ENCODE measurements around the gene RNF225.
"Not testable (repeated sequence)": the region's sequence is repeated elsewhere in the genome, so short reads cannot be mapped to it uniquely, and the experiment has no call there.

RNF225 gene

GRCh38 chr19:58409010-58409790 is 13.7 kb downstream of the RNF225 start:
- DNase-seq = peak; percentile 46

GRCh38 chr19:58416604-58417003 is 21.1 kb downstream of the RNF225 start:
- DNase-seq = no peak

DNA sequence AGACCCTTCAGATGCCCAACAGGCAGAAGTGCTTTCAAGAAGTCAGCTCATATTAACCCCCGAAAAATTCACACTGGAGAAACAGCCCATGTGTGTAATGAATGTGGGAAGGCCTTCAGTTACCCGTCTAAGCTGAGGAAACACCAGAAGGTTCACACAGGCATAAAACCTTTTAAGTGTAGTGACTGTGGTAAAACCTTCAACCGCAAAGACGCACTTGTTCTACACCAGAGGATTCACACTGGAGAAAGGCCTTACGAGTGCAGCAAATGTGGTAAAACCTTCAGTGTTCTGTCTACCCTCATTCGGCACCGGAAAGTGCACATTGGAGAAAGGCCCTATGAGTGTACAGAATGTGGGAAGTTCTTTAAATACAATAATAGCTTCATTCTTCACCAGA is 21.6 kb downstream of the RNF225 start:
- DNase-seq = no peak

DNA sequence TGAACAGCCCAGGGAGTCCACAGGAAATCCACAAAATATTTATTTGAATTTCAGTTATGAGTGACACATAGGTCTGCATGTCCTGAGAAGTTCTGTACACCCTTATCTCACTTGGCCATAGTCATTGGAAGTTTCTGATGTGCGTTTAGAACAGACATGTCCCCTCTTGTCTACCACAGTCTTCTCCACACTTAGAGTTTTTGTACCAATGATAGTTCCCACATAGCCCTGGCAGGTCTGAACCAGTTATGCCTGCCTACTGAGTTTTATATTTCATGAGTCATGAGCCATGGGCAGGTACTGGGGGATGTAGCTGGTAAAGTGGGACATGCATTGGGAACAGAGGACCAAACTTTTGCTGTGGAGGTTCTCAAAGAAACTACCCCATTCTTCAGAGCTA is 33.2 kb downstream of the RNF225 start:
- no peak for DNase-seq

DNA sequence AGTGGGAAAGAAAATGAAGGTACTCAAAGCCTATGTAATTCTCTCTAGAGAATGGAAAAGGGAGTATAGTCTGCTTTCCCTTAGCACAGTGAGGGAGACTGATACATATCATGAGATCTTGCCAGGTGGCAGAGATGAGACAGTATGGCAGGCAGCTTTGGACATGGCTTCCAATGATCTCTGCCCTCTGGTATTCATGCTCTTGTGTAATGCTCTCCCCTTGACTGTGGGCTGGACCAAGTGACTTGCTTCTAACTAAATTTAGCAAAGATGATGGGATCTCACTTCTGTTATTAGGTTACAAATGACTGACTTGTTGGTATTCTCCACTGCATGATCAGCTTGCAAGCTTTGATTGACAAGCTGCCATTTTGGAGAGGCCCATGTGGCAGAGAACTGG is 34.3 kb downstream of the RNF225 start:
- no peak for DNase-seq

DNA sequence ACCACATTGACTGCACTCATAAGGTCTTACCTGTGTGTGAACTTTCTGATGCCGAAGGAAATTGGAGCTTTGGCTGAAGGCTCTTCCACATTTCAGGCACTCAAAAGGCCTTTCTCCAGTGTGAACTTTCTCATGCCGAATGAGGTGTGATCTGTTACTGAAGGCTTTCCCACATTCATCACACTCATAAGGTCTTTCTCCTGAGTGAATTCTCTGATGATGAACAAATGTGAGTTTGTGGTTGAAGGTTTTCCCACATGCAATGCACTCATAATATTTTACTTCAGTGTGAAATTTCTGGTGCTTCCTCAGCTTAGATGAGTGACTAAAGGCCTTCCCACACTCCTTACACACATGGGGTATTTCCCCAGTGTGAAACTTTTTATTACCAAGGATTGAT is 38.8 kb downstream of the RNF225 start:
- no peak for DNase-seq

DNA sequence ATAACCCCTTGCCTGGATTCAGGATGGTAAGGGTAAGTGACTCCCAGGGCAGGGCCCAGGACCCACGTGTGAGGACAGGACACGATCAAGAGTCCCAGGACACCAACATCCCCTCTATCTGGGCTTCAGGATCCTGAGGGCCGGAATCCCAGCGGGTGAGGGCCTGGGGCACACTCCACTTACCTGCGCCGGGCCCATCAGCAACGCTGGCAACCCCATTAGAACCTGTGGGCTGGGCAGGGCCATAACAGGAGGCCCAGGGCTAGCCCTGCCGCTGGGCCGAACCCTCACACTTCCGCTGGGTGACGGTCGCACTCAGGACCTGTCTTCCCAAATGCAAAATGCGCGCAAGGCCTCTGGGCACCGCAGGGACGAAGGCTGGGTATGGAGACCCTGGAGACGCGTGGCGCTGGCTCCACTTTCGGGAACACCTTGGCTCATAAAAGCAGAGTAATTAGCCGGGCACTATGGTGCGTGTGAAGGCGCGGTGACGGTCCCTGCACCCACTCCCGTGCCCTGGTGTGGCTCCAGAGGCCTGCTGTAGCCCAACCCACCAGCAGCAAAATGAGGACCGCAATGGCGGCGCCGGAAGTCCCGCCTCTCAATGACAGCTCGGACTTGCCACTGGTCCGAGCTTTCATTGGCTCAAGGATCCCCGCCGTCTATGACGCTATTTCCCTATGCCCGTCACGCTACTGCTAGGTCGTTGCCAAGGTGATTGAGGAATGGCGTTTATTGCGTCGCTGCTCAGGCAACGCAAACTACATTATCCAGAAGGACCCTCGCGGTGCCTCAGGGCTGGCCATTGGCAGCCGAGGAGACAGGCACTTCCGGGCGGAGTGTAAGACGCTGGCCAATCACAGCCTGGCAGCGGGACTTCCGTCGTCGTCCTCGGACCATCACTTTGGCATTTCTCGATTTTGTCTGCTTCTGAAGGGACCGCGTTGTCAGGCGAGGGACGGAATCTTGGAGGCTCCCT is 44.4 kb downstream of the RNF225 start, which contains the start of gene ZNF132:
TSS of gene ZNF132 (minus strand) at position 578 of the 979 bp plus-strand sequence. CDS start at position 246, 332 bp downstream.
- DNase-seq = peak; percentile 94

DNA sequence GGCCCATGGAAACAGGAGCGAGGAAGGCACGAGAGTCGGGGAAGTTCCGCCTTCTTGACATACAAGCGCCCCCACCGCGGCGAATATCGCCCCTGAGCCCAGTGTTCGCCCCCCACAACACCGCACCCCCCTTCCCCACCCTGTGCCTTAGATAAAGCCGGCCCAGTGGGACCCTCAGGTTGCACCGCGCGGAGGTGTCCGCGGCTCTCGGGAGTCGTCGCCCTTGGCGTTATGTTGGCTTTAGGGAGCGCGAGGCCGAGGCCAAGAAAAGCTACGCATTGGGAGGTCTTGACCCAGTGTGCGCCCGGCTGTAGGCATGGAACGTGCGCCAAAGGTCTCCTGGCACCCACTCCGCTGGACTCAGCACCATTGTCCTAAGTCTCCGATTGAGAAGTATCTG is 45.1 kb downstream of the RNF225 start:
- DNase-seq = no peak

DNA sequence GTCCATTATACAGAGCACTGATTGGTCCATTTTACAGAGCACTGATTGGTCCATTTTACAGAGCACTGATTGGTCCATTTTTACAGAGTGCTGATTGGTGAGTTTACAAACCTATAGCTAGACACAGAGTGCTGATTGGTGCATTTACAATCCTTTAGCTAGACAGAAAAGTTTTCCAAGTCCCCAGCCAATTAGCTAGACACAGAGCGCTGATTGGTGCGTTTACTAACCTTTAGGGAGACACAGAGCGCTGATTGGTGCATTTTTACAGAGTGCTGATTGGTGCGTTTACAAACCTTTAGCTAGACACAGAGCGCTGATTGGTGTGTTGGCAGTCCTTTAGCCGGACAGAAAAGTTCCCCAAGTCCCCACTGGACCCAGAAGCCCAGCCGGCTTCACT is 47.5 kb downstream of the RNF225 start:
- DNase-seq = not testable (repeated sequence)

Measured in NCI-H510A treated with DMSO at 0.1 percent for 48 hours (cell line).